Activated CD8-positive, alpha-beta memory T cell treated with anti-CD3 and anti-CD28 coated beads, Interleukin-2, amount 50 U/mL, for 48 hours (primary cell): ENCODE data around the gene ANKS3.
A peak's percentile ranks its signal among the peaks of the same experiment; 100 is the strongest.

ENCODE experiments used
- DNase-seq: peaks from one replicate; pipeline ENCODE4 v3.0.0-alpha.2; 2020

Gene ANKS3

GRCh38 chr16:4734063-4734729, at the start of gene ANKS3, which contains the start of gene DNAAF8:
Gene ANKS3 (minus strand): TSS chr16:4734271. CDS start chr16:4730149, 4,122 bp downstream.
Gene DNAAF8 (plus strand): TSS chr16:4734537. CDS start chr16:4736515, 1,978 bp downstream.
- DNase-seq, result peak; percentile 89

- no peak for DNase-seq
Measured at GRCh38 chr16:4783251-4783950, 49.3 kb upstream of the ANKS3 start.

- no peak for DNase-seq
Measured at GRCh38 chr16:4780235-4780634, 46.2 kb upstream of the ANKS3 start.

GRCh38 chr16:4778050-4778392, 44.0 kb upstream of the ANKS3 start:
- no peak for DNase-seq

GRCh38 chr16:4777339-4778049, 43.4 kb upstream of the ANKS3 start:
- no peak for DNase-seq

- DNase-seq, result no peak
Measured at GRCh38 chr16:4776141-4776705, 42.2 kb upstream of the ANKS3 start.

- no peak for DNase-seq
Measured at GRCh38 chr16:4775005-4775404, 40.9 kb upstream of the ANKS3 start.

GRCh38 chr16:4772351-4772750, 38.3 kb upstream of the ANKS3 start:
- no peak for DNase-seq

- DNase-seq, result no peak
Measured at GRCh38 chr16:4771646-4772045, 37.6 kb upstream of the ANKS3 start.

- DNase-seq, result no peak
Measured at GRCh38 chr16:4769306-4769638, 35.2 kb upstream of the ANKS3 start.

- DNase-seq, result peak; percentile 94
Measured at GRCh38 chr16:4768549-4769305, 34.7 kb upstream of the ANKS3 start.

- no peak for DNase-seq
Measured at GRCh38 chr16:4767872-4768548, 33.9 kb upstream of the ANKS3 start.

- peak; percentile 99 for DNase-seq
Measured at GRCh38 chr16:4766875-4767628, 33.0 kb upstream of the ANKS3 start, which contains the start of gene ZNF500. Gene ZNF500 (minus strand): TSS chr16:4767162. CDS start chr16:4765978, 1,184 bp downstream.

GRCh38 chr16:4765511-4766474, 31.7 kb upstream of the ANKS3 start:
- DNase-seq, result no peak

GRCh38 chr16:4763791-4764190, 29.7 kb upstream of the ANKS3 start:
- no peak for DNase-seq

- DNase-seq, result no peak
Measured at GRCh38 chr16:4762205-4762604, 28.1 kb upstream of the ANKS3 start.

- no peak for DNase-seq
Measured at GRCh38 chr16:4760221-4760910, 26.3 kb upstream of the ANKS3 start.

- DNase-seq, result no peak
Measured at GRCh38 chr16:4755687-4756086, 21.6 kb upstream of the ANKS3 start.

- DNase-seq, result no peak
Measured at GRCh38 chr16:4754865-4755264, 20.8 kb upstream of the ANKS3 start.

GRCh38 chr16:4753227-4753626, 19.2 kb upstream of the ANKS3 start:
- DNase-seq, result no peak
